K562 (cell line): ENCODE results near the gene ERO1B. TPM values are rescaled to one million over a fixed set of nuclear protein-coding genes. Genes with fewer than 3 reads are reported as not detected.

Source experiments
- ATAC-seq: fragments of 200-7000 bp; cut with Tn5 transposase; 3 replicates; pipeline ENCODE4 v1.9.1; 2020; ENCODE audit warnings: moderate library complexity
- BruUV-seq: library from RNA; stranded (reverse); fragments of 400-500 nt; replicated peaks from 2 replicates; lab custom pipeline; 2021; lab: Mats Ljungman, UMichigan
- CTCF ChIA-PET: fragments of 300-600 bp; formaldehyde crosslinking; extraction: SDS; loops from one replicate; lab custom pipeline; 2021; ENCODE audit warnings: low intra/inter-chr PET ratio; lab: Yijun Ruan, JAX
- POLR2A ChIA-PET: fragments of 300-600, 350-650 bp; sonication (Branson Sonifier 250); formaldehyde crosslinking; extraction: SDS; loops from one replicate; lab custom pipeline; 2021; ENCODE audit warnings: antibody characterized with exemption, inconsistent platforms; lab: Yijun Ruan, JAX
- DNase-seq, 4 experiments: peaks; one replicate each; pipeline versions ENCODE4 v3.0.0 to v3.0.0-alpha.2; 2011 to 2018; ENCODE audit warnings: low spot score in 3 of 4, mixed read lengths in 3 of 4; ENCODE audit errors: extremely low read depth in 1 of 4
- FAIRE-seq: peaks from 2 replicates; lab custom pipeline; 2011; peaks lifted over from hg19 to GRCh38; lab: Jason Lieb, UNC
- H2AFZ ChIP-seq: 2 replicates; pipeline ENCODE4 v1.6.0; 2011; ENCODE audit warnings: low read depth, low read length, control low read depth, inconsistent platforms
- H3K27ac ChIP-seq: fragments of 200-600 bp; 3 replicates; pipeline ENCODE4 v1.8.0; 2011; ENCODE audit warnings: low read depth, mild to moderate bottlenecking, control low read depth, inconsistent platforms, low read length, moderate library complexity, mixed read lengths; ENCODE audit errors: extremely low read depth
- H3K27me3 ChIP-seq, 2 experiments: fragments of 300-600 bp in 1 of 2; 2 replicates in 1 of 2; 3 replicates in 1 of 2; pipeline versions ENCODE4 v1.6.0 to v1.8.0; 2011; ENCODE audit warnings: inconsistent platforms in 2 of 2, low read length in 2 of 2, mild to moderate bottlenecking in 1 of 2, mixed read lengths in 1 of 2, moderate library complexity in 1 of 2; ENCODE audit not compliant: control insufficient read depth in 2 of 2, insufficient read depth in 2 of 2
- H3K36me3 ChIP-seq: fragments of 300-600 bp; 3 replicates; pipeline ENCODE4 v1.8.0; 2011; ENCODE audit warnings: mild to moderate bottlenecking, low read length, inconsistent platforms; ENCODE audit not compliant: control insufficient read depth, insufficient read depth
- H3K4me1 ChIP-seq, 2 experiments: fragments of 200-600 bp in 1 of 2; replicated peaks in 1 of 2; 2 replicates in 1 of 2; 3 replicates in 1 of 2; pipeline versions ENCODE4 v1.5.1 to v1.8.0; 2011; ENCODE audit warnings: inconsistent platforms in 2 of 2, low read length in 2 of 2, mild to moderate bottlenecking in 1 of 2, mixed read lengths in 1 of 2, moderate library complexity in 1 of 2; ENCODE audit not compliant: control insufficient read depth in 2 of 2, insufficient read depth in 2 of 2
- H3K4me2 ChIP-seq: 2 replicates; pipeline ENCODE4 v1.6.1; 2011; ENCODE audit warnings: low read length, control low read depth, inconsistent platforms, mixed read lengths; ENCODE audit not compliant: insufficient read depth
- H3K4me3 ChIP-seq: fragments of 200-600 bp; sonication (generic), shearing (Covaris generic); 2 replicates; pipeline ENCODE4 v1.5.1; 2016; ENCODE audit warnings: control low read depth, inconsistent platforms
- H3K79me2 ChIP-seq: fragments of 200-600 bp; 3 replicates; pipeline ENCODE4 v1.8.0; 2011; ENCODE audit warnings: low read length, inconsistent platforms; ENCODE audit not compliant: control insufficient read depth, insufficient read depth
- H3K9ac ChIP-seq, 2 experiments: 2 replicates each; pipeline versions ENCODE4 v1.6.0 to v1.6.1; 2011; ENCODE audit warnings: low read depth in 2 of 2, low read length in 2 of 2, control low read depth in 1 of 2, inconsistent platforms in 1 of 2, mild to moderate bottlenecking in 1 of 2, mixed read lengths in 1 of 2; ENCODE audit not compliant: insufficient read depth in 1 of 2
- H3K9me1 ChIP-seq: one replicate; pipeline ENCODE4 v1.6.0; 2011; ENCODE audit warnings: inconsistent platforms, mild to moderate bottlenecking, low read length, moderate library complexity; ENCODE audit not compliant: control insufficient read depth, insufficient read depth
- H3K9me3 ChIP-seq: replicated peaks from 2 replicates; pipeline ENCODE4 v1.5.1; 2011; ENCODE audit warnings: low read depth, low read length, inconsistent platforms; ENCODE audit not compliant: control insufficient read depth, insufficient read depth
- H4K20me1 ChIP-seq: replicated peaks from 2 replicates; pipeline ENCODE4 v1.6.1; 2011; ENCODE audit warnings: low read length, inconsistent platforms, mixed read lengths; ENCODE audit not compliant: control insufficient read depth, insufficient read depth
- POLR2AphosphoS5 ChIP-seq: IDR thresholded peaks from 2 replicates; pipeline ENCODE4 v1.6.1; 2011; ENCODE audit warnings: mild to moderate bottlenecking, low read depth, low read length, moderate library complexity; ENCODE audit not compliant: control insufficient read depth, insufficient read depth
- PTRF ChIP-seq: fragments of 450-650 bp; IDR thresholded peaks from 2 replicates; pipeline ENCODE4 v1.6.1; 2016; ENCODE audit warnings: mild to moderate bottlenecking, missing genetic modification characterization, missing compliant biosample characterization
- RBFOX2 ChIP-seq: fragments of 200-400 bp; formaldehyde crosslinking; IDR thresholded peaks from 2 replicates; pipeline ENCODE4 v1.6.1; 2017; ENCODE audit warnings: low read depth, mild to moderate bottlenecking, low read length, moderate library complexity
- ZBTB40 ChIP-seq, 2 experiments: fragments of 450-650 bp in 1 of 2; sonication (generic) in 1 of 2; formaldehyde crosslinking in 1 of 2; IDR thresholded peaks; 2 replicates each; pipeline versions ENCODE4 v1.7.1 to v1.9.0; 2016 to 2022; ENCODE audit warnings: inconsistent platforms in 1 of 2, mild to moderate bottlenecking in 1 of 2, missing genetic modification reagents in 1 of 2
- ZNF277 ChIP-seq: fragments of 250-450 bp; sonication (Bioruptor Pico); IDR thresholded peaks from 2 replicates; pipeline ENCODE4 v1.8.0; 2022; ENCODE audit warnings: inconsistent platforms, mild to moderate bottlenecking, moderate library complexity, borderline replicate concordance
- WGBS: fragments of 100-300 bp; shearing (Covaris generic); methylation state at CpG from one replicate; pipeline ENCODE4 v1.1.6; 2016; ENCODE audit warnings: low coverage, mixed read lengths; ENCODE audit not compliant: insufficient coverage; ENCODE audit errors: missing lambda C conversion rate; 5-methylcytosine and 5-hydroxymethylcytosine counted together
- in situ Hi-C: fragments of 300-500 bp; cut with MboI; formaldehyde crosslinking; loops from 4 replicates; pipeline ENCODE4 v1.15.0; 2018; ENCODE audit warnings: inconsistent platforms, mixed read lengths
- intact Hi-C: fragments of 100-400 bp; cut with micrococcal nuclease; formaldehyde crosslinking; loops from 2 replicates; pipeline ENCODE4 v1.14.2; 2022
- polyA plus RNA-seq, 8 experiments: library from polyadenylated mRNA; depleted of rRNA in 4 of 8; stranded (reverse) in 5 of 8; unstranded in 3 of 8; fragments of >200 nt; fragmentation: Nextera tagmentation in 2 of 8; fragmentation: Illumina TruSeq in 1 of 8; extraction: Ambion mirVana in 2 of 8; extraction: Trizol in 1 of 8; gene quantifications; 2 replicates each; pipeline versions ENCODE4 v1.2.1 to v1.2.3, GENCODE V29; 2011 to 2014; ENCODE audit warnings: inconsistent platforms in 1 of 8, missing spikeins in 1 of 8
- total RNA-seq, 7 experiments: library from RNA; depleted of rRNA in 6 of 7; stranded (reverse); fragments of >200 nt in 6 of 7; fragmentation: Illumina TruSeq in 2 of 7; extraction: Trizol in 2 of 7; gene quantifications; 2 replicates each; pipeline versions ENCODE4 v1.2.1 to v1.2.3, GENCODE V29; 2011 to 2021; ENCODE audit warnings: low replicate concordance in 1 of 7

Gene ERO1B
- total and polyA plus RNA-seq, 9 of the 15 experiments (the other 6 are each of a cell fraction or from before 2014, with no cell fraction given): 0.59 to 6.4 (median 4.2) TPM

GRCh38 chr1:236326432-236326831 lies 44.7 kb upstream of the ERO1B start:
- Histone ChIP-seq H3K4me2 (no peak overlapping the region), H3K4me3 (no peak overlapping the region), H3K9ac (no peak overlapping the region), H3K79me2 (no peaks in the 10 kb centered on the region), H2AFZ (no peak overlapping the region), H3K36me3 (no peaks in the 10 kb centered on the region), H4K20me1 (no peaks in the 10 kb centered on the region), H3K9me3 (peaks cover 3% of the 10 kb centered on the region; the same call in 1 of the 2 replicates), H3K9me1 (no peaks in the 10 kb centered on the region), H3K27me3 (no peaks in the 10 kb centered on the region), H3K4me1 (no peaks in the 10 kb centered on the region), H3K27ac (no peak overlapping the region)
- ChIA-PET POLR2A (interaction anchor here (0.7 kb wide), 1 partner anchor 29 kb away, joined by 3 read pairs; no protein-coding TSS in a partner anchor), CTCF (no interaction called here)
- ATAC-seq (no peak), FAIRE-seq (no peak), DNase-seq (no peak)
- no TSS peak for BruUV-seq
- 17% methylated on average over 1 of the region's 1 CpG for WGBS
- intact Hi-C loops: no loop called here
- in situ Hi-C loops: no loop called here
- TF ChIP-seq RBFOX2 (no peak), PTRF (tag) (no peak), ZNF277 (CRISPR knock-in tag) (no peak), POLR2AphosphoS5 (no peak), ZBTB40 (IDR thresholded peaks at IDR 0.05) (no peak), ZBTB40 (CRISPR knock-in tag; IDR thresholded peaks at IDR 0.05) (no peak)
